WI38 (cell line): ENCODE measurements around the gene OLFML3.

Experiments used
- H3K4me3 ChIP-seq: 2 replicates; pipeline ENCODE4 v1.5.1; 2011; ENCODE audit warnings: low read depth, mild to moderate bottlenecking, control low read depth, low read length
- CTCF ChIP-seq: IDR thresholded peaks from 2 replicates; pipeline ENCODE4 v1.5.1; 2012; ENCODE audit warnings: low read depth, mild to moderate bottlenecking, control low read depth, low read length

Gene OLFML3

GRCh38 chr1:114025609-114026401 lies 46.5 kb downstream of the OLFML3 start:
- no peak for TF ChIP-seq CTCF
- no peak overlapping the region for H3K4me3 ChIP-seq

GRCh38 chr1:114026797-114027196 lies 47.5 kb downstream of the OLFML3 start:
- TF ChIP-seq CTCF: no peak
- H3K4me3 ChIP-seq: no peak overlapping the region
